Stimulated activated effector memory CD8-positive, alpha-beta T cell treated with anti-CD3 and anti-CD28 coated beads, Interleukin-12 subunit alpha, Interleukin-12 subunit beta, amount 100 ng/mL, for 72 hours (primary cell): ENCODE measurements around the gene CPM.

Experiments
- ATAC-seq: fragments of 150-1000 bp; cut with Tn5 transposase; 2 replicates; pipeline ENCODE4 v1.10.0; 2021
- DNase-seq, 2 donors: peaks; one replicate each; pipeline ENCODE4 v3.0.0; 2021 to 2022; ENCODE audit warnings: low spot score in 2 of 2
- H3K27ac Mint-ChIP-seq: one replicate; pipeline ENCODE4 v1.8.0; 2022; ENCODE audit warnings: mild to moderate bottlenecking, mixed read lengths
- H3K36me3 Mint-ChIP-seq: one replicate; pipeline ENCODE4 v1.8.0; 2022; ENCODE audit warnings: mild to moderate bottlenecking, mixed read lengths
- H3K4me1 Mint-ChIP-seq: one replicate; pipeline ENCODE4 v1.8.0; 2022; ENCODE audit warnings: mixed read lengths
- H3K4me3 Mint-ChIP-seq: one replicate; pipeline ENCODE4 v1.8.0; 2022; ENCODE audit warnings: mild to moderate bottlenecking, mixed read lengths
- H3K9me3 Mint-ChIP-seq: one replicate; pipeline ENCODE4 v1.8.0; 2022; ENCODE audit warnings: mixed read lengths

The CPM gene

DNA sequence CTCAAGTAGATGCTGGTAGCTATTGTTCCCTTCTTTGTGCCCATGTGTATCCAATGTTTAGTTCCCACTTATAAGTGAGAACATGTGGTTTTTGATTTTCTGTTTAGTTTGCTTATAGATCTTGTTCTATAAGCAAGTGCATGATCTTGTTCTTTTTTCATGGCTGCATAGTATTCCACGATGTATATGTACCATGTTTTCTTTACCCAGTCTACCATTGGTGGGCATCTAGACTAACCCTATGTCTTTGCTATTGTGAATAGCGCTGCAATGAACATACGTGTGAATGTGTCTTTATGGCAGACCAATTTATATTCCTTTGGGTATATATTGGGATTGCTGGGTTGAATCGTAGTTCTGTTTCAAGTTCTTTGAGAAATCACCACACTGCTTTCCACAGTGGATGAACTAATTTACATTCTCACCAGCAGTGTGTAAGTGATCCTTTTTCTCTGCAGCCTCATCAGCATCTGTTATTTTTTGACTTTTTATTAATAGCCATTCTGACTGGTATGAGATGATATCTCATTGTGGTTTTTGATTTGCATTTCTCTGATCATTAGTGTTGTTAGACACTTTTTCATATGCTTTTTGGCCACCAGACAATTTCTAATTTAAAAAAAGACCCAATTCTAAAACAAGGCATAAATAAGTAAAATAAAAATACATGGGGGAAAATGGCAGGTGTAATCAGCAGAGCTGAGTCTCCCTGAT lies 50.6 kb downstream of the CPM start:
- H3K36me3 Mint-ChIP-seq, result no peaks in the 10 kb centered on the region
- no peaks in the 10 kb centered on the region for H3K4me1 Mint-ChIP-seq
- no peak for DNase-seq
- no peaks in the 10 kb centered on the region for H3K9me3 Mint-ChIP-seq
- no peak for ATAC-seq
- H3K4me3 Mint-ChIP-seq, result no peak overlapping the region
- H3K27ac Mint-ChIP-seq, result no peak overlapping the region

DNA sequence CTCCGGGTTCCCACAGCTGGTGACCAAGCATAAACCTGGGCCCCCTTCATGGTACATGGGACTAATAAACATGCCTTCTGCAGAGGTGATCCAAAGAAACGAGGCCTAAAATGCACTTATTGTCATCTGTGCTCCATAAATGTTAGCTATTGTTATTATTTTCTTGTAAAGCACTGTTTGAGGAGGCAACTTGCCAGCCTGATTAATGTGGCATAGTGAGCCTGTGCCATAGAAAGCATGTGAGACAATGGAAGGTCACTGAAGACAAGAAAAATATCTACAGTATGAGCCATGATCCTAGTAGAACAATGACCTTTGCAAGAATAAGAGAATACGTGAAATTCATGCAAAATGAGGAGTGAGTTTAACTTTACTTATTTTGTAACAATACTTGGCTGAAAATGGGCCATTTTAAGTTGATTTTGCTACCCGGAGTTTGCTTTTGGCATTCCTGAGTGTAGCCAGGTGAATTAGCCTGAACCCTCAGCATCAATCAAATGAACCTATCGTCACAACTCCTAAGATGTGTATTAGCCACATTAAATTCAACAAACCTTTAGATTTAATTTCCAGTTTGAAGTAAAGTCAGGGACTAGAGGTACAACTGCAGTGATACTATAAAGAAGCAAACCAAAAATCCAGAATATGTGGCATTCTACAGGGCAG lies 52.2 kb downstream of the CPM start:
- Mint-ChIP-seq H3K9me3 (no peaks in the 10 kb centered on the region), H3K4me1 (no peaks in the 10 kb centered on the region), H3K27ac (no peak overlapping the region), H3K36me3 (no peaks in the 10 kb centered on the region), H3K4me3 (no peak overlapping the region)
- DNase-seq (no peak), ATAC-seq (no peak)

DNA sequence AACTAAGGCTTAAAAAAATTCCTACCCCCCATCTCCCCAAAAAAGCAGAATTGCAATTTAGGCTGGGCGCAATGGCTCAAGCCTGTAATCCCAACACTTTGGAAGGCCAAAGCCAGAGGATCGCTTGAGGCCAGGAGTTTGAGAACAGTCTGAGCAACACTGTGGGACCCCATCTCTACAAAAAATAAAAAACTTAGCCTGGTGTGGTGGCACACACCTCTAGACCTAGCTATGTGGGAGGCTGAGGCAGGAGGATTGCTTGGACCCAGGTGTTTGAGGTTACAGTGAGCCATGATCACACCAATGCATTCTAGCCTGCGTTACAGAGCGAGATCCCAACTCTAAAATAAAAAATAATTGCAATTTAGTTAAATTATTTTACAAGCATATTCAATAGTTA lies 54.1 kb downstream of the CPM start:
- H3K9me3 Mint-ChIP-seq, result no peaks in the 10 kb centered on the region
- H3K27ac Mint-ChIP-seq, result no peak overlapping the region
- no peak overlapping the region for H3K4me3 Mint-ChIP-seq
- no peaks in the 10 kb centered on the region for H3K36me3 Mint-ChIP-seq
- DNase-seq (no peak), ATAC-seq (no peak)
- H3K4me1 Mint-ChIP-seq, result no peaks in the 10 kb centered on the region

DNA sequence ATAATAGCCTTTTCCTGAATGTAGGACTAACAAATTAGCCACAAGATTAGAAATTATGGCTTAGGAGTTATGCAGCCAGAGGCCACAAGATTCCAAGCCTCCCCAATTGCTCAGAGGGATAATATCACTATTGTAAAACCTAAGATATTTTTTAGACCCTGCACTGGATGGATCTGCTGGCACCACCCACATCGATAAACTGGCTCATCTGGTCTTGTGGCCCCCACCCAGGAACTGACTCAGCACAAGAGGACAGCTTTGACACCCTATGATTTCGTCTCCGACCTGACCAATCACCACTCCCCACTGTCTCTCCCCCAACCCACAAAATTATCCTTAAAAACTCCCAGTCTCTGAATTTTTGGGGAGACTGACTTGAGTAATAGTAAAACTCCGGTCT lies 54.7 kb downstream of the CPM start:
- ATAC-seq (no peak), DNase-seq (no peak)
- no peak overlapping the region for H3K4me3 Mint-ChIP-seq
- no peaks in the 10 kb centered on the region for H3K9me3 Mint-ChIP-seq
- H3K4me1 Mint-ChIP-seq, result no peaks in the 10 kb centered on the region
- H3K27ac Mint-ChIP-seq, result no peak overlapping the region
- H3K36me3 Mint-ChIP-seq, result no peaks in the 10 kb centered on the region

DNA sequence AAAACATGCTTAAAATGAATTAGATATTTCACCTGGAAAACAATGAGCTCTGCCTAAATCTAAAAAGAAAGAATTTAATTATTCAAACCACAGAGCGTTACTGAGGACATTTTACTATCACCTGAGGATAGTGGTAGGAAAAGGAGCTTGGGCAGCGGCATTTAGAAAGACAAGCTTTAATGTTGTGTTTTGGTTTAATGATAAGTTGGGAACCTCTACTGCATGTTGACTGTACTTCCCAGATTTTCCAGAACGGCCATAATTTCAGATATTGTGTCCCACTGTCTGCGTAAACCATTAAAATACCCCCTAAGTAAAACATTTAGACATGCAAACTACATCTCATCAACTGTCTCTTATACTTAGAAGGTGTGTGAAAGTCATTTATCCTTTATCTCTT lies 55.4 kb downstream of the CPM start:
- Mint-ChIP-seq H3K36me3 (no peaks in the 10 kb centered on the region), H3K9me3 (no peaks in the 10 kb centered on the region), H3K4me3 (no peak overlapping the region), H3K27ac (no peak overlapping the region), H3K4me1 (no peaks in the 10 kb centered on the region)
- DNase-seq (no peak), ATAC-seq (no peak)

DNA sequence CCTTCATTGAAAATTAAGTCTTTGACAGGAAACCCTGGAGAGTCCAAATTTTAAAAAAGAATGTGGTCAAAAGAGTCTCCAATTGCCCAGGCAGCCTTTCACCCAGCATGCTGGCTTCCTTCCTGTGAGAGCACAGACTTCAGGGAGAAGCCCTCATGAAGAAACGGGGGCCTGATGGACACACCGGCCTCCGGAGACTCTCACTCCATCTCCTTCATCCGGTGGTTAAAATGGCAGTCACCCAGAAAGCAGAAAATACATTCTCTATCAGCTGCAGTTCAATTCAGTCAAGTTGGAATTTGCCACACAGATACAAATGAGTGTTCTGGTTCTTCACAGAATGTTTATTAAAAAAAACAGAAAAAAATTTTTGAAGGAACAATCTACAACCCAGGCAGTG lies 56.5 kb downstream of the CPM start:
- Mint-ChIP-seq H3K27ac (no peak overlapping the region), H3K4me1 (no peaks in the 10 kb centered on the region), H3K4me3 (no peak overlapping the region), H3K9me3 (no peaks in the 10 kb centered on the region), H3K36me3 (no peaks in the 10 kb centered on the region)
- DNase-seq (no peak), ATAC-seq (no peak)

DNA sequence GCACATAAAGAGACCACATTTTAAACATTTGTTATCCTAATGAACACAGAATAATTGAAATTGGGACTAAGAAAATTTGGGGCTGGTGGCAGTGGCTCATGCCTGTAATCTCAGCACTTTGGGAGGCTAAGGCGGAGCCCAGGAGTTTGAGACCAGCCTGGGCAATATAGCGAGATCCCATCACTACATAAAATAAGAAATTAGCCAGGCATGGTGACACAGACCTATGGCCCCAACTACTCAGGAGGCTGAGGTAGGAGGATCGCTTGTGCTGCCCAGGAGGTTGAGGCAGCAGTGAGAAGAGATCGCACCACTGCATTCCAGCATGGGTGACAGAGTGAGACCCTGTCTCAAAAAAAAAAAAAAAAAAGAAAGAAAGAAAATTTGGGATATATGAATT lies 59.7 kb downstream of the CPM start:
- Mint-ChIP-seq H3K9me3 (no peaks in the 10 kb centered on the region), H3K27ac (no peak overlapping the region), H3K4me3 (no peak overlapping the region), H3K4me1 (no peaks in the 10 kb centered on the region), H3K36me3 (no peaks in the 10 kb centered on the region)
- ATAC-seq (no peak), DNase-seq (no peak)

DNA sequence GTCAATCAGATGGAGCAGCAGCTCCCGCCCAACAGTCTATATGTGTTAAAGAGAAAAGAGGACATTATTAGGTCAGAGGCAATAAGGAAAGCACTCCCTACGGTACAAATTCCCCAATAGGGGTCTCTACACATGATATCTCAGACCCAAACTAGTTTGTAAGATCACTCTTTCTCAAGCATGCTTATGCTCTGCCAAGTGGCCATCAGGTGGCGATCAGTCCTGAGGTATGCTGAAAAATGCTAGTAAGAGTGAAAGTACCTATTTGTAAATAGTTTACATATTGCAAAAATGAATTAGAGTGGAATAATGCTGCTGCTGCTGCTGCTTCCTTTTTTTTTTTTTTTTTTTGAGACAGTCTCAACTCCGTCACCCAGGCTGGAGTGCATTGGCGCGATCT lies 61.0 kb downstream of the CPM start:
- Mint-ChIP-seq H3K4me3 (no peak overlapping the region), H3K9me3 (no peaks in the 10 kb centered on the region), H3K4me1 (no peaks in the 10 kb centered on the region), H3K27ac (no peak overlapping the region), H3K36me3 (no peaks in the 10 kb centered on the region)
- ATAC-seq, result no peak
- DNase-seq, result no peak

DNA sequence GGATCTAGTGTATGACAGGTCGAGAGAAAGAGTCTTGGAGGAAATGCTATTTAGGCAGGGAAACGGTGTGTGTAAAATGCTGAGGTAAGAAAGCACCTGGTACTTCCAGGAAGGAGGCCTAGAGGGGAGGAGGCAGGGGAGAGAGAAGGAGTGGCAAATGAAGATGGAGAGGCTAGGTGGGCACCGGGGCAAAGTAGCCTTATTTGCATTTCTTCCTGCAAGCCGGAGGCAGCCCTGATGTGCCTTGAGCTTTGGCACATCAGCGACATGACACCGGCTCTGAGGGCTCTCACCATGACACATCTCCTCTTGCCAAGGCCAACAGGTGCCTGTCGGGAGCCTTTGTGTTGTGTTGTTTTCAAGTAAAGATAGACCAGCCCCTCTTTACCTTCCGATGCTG lies 61.6 kb downstream of the CPM start:
- ATAC-seq, result no peak
- DNase-seq, result no peak
- Mint-ChIP-seq H3K36me3 (no peaks in the 10 kb centered on the region), H3K27ac (no peak overlapping the region), H3K4me1 (no peaks in the 10 kb centered on the region), H3K4me3 (no peak overlapping the region), H3K9me3 (no peaks in the 10 kb centered on the region)

DNA sequence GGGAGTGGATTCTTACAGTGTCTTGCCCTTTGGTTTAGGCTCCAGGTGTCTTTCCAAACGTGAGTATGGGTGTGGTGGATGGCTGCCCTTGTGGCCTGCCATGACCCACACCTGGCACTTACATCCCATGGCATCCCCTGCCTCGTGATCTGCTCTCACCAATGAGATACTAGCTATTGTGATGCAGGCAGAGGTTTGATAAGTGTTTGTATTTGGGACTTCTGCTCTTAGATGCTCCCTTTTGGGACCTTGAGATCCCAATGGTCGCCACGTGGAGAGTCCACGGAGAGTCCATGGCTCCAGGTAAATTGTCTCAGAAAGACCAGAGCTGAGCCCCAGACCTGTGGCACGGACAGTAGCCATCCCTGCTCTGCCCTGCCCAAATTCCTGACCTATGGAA lies 62.5 kb downstream of the CPM start:
- no peak overlapping the region for H3K27ac Mint-ChIP-seq
- peaks cover 4% of the 10 kb centered on the region for H3K4me1 Mint-ChIP-seq
- ATAC-seq, result no peak
- DNase-seq, result no peak
- no peak overlapping the region for H3K4me3 Mint-ChIP-seq
- no peaks in the 10 kb centered on the region for H3K9me3 Mint-ChIP-seq
- H3K36me3 Mint-ChIP-seq, result no peaks in the 10 kb centered on the region

DNA sequence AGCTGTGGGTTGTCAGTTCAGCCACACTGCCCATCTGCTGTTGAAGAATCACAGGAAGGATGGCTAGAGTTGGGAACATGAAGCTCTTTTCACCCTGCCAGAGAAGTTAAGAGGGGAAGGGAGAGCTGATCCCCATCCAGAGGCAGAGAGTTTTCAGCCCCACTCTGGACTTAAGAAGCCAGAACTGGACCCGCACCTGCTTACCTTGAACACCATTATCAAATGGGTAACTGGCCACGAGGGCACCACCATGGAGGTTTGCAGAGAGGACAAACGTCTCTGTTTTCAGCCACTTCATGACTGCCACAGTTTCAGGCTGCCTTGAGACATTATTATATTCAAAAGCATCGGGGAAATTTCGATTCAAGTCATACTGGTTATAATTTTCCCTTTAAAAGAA lies 63.0 kb downstream of the CPM start:
- H3K27ac Mint-ChIP-seq, result no peak overlapping the region
- H3K36me3 Mint-ChIP-seq, result no peaks in the 10 kb centered on the region
- H3K4me3 Mint-ChIP-seq, result no peak overlapping the region
- ATAC-seq, result no peak
- peaks cover 6% of the 10 kb centered on the region for H3K4me1 Mint-ChIP-seq
- no peaks in the 10 kb centered on the region for H3K9me3 Mint-ChIP-seq
- DNase-seq, result no peak

DNA sequence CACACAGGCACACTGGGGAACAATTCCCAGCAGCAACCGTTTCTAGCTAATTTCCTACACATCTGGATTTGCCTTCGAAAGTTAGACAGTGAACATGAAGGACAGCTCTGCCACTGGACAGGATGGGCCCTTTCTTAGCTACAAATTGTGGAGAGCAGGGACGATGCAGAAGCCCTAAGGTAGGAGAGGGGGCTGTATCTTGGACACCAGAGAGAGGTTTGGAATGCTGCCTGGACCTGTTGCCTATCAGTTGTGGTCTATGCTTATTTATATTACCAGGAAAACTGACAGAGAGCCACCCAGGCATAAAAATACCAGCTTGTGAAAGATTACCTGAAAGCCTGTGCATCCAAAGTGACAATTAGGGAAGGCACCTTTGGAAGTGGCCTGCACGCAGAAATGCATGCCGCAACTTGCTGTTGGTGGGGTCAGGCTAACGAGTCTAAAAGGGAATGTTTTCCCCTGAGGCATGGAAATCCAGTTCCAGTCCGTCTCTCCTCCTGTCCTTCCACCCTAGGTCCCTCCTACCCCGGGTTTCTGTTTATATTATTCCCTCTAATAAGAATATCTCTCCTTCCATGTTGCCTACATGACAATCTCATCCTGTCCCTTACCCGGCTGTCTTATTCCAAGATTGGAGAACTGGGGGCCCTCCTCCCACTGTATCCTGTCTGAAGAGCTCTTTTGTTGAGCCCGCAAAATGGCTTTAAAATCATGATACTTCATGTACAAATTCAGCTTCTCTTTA lies 64.8 kb downstream of the CPM start:
- ATAC-seq, result no peak

DNA sequence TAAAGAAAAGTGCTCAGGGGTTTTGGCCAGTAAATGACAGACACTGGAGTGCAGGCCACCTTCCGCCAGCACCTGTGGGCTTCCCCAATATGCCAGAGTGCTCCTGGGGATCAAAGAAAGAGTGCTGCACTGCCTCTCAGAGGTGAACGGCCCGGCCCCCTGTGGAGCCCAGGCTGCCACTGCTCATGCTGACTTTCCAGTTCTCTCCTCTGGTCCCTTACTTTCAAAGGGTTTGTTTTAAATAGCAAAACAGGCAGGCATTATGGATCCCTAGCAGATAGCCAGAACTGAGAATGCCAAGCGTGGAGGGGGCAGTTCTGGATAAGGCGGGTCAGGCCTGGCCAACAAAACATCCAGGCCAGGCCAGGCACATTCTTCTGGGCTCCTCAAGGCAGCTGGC lies 65.4 kb downstream of the CPM start:
- no peaks in the 10 kb centered on the region for H3K9me3 Mint-ChIP-seq
- no peak overlapping the region for H3K27ac Mint-ChIP-seq
- no peaks in the 10 kb centered on the region for H3K36me3 Mint-ChIP-seq
- ATAC-seq (no peak), DNase-seq (no peak)
- H3K4me1 Mint-ChIP-seq, result peaks cover 6% of the 10 kb centered on the region
- H3K4me3 Mint-ChIP-seq, result no peak overlapping the region

More for the DNA sequence above, 64.8 kb downstream of the CPM start:
- Mint-ChIP-seq H3K36me3 (no peaks in the 10 kb centered on the region), H3K27ac (no peak overlapping the region), H3K9me3 (no peaks in the 10 kb centered on the region), H3K4me3 (no peak overlapping the region), H3K4me1 (peaks cover 6% of the 10 kb centered on the region)
- DNase-seq, result no peak

DNA sequence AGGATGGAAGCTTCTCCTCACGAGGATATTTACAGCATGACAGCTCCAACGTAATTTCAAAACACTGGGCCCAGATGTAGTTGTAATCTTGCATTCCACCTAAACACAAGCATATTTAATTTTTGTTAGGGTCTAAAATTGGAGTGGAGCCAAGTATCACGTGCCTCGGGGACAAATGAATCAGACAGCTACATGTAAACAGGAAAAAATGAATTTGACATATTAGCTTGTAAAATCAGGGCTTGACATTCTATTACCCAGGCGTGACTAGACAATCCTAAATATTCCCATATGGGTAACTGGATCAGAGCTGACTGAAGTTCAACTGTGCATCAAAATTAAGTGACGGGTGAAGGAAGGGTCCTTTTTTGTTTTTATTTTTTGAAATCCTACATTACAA lies 66.0 kb downstream of the CPM start:
- no peaks in the 10 kb centered on the region for H3K9me3 Mint-ChIP-seq
- H3K27ac Mint-ChIP-seq, result no peak overlapping the region
- DNase-seq (no peak), ATAC-seq (no peak)
- peaks cover 6% of the 10 kb centered on the region for H3K4me1 Mint-ChIP-seq
- H3K36me3 Mint-ChIP-seq, result no peaks in the 10 kb centered on the region
- H3K4me3 Mint-ChIP-seq, result no peak overlapping the region

DNA sequence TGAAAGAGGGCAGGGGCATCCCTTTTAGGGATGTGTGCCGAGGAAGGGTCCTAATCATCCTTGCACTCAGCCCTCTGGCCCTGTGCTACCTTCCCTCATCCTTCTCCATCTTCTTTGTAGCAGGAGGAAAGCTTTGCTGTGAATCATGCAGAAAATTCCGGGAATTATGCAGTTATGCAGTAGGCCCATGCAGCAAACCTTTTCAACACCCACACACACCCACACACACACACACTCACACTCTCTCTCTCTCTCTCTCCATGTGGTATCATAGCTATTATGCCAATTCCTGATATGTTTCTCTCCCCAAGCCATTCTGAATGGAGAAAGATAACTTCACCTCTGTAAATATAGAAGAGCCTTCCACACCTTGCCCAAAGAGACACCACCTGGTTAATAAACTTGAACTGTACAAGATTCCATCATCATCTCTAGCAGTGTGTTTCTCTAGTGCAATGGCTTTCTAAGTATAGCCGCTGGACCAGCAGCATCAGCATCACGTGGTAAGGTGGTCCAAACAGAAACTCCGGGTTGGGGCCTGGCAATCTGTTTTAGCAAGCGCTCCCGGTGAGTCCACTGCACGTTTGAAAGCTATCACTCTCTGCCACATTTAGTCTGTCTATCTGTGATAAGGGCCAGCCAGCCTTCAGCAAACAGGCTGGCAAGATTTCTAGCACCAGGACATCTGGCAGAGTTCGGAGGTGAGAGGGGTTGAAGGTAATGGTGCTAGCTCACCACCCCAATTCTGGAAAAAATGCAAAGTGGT lies 67.4 kb downstream of the CPM start:
- no peak overlapping the region for H3K4me3 Mint-ChIP-seq
- no peaks in the 10 kb centered on the region for H3K9me3 Mint-ChIP-seq
- DNase-seq, result no peak
- H3K36me3 Mint-ChIP-seq, result no peaks in the 10 kb centered on the region
- H3K4me1 Mint-ChIP-seq, result peaks cover 6% of the 10 kb centered on the region
- ATAC-seq, result no peak
- no peak overlapping the region for H3K27ac Mint-ChIP-seq
